Vagina (tissue), 2 donors: ENCODE data around the gene AIMP2.

Experiments used
- CTCF ChIP-seq, 3 experiments: fragments of 450-650 bp in 2 of 3; fragments of 200-600 bp in 1 of 3; sonication (generic) in 1 of 3; IDR thresholded peaks; one replicate each; pipeline ENCODE4 v1.5.1; 2017 to 2019; ENCODE audit warnings: antibody characterized with exemption in 3 of 3, mild to moderate bottlenecking in 2 of 3, moderate library complexity in 2 of 3
- POLR2A ChIP-seq, 2 donors: fragments of 450-650 bp; IDR thresholded peaks; one replicate each; pipeline ENCODE4 v1.6.1; 2017; ENCODE audit warnings: antibody characterized with exemption in 2 of 2, mild to moderate bottlenecking in 2 of 2, moderate library complexity in 2 of 2

DNA sequence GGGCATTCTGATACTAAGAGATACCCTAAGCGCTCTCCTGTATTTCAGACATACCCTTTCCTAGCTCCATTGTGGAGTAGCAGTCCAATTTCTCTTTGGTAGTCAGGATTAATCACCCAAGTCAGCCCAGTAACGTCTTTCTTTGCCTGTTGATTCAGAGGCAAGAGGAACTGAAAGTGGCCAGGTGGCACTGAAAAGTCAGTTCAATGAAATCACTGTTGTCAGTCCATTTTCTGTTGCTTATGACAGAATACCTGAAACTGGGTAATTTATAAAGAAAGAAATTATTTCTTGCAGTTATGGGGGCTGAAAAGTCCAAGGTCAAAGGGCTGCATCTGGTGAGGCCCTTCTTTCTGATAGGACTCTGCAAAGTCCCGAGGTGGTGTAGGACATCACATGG is 62.3 kb downstream of the AIMP2 start:
- no peak for TF ChIP-seq POLR2A (IDR thresholded peaks at IDR 0.05)
- no peak for TF ChIP-seq CTCF (IDR thresholded peaks at IDR 0.05)
